Heart right ventricle (tissue), 16 donors: ENCODE measurements around the gene RHOT2. TPM values are rescaled to one million over a fixed set of nuclear protein-coding genes. Genes with fewer than 3 reads are reported as not detected.

Source experiments
- ATAC-seq, 8 donors: fragments of 200-7000 bp; cut with Tn5 transposase; one replicate each; pipeline ENCODE4 v1.9.1; 2020; ENCODE audit warnings: mild to moderate bottlenecking in 8 of 8, moderate library complexity in 8 of 8, moderate number of reproducible peaks in 1 of 8
- DNase-seq, 2 donors: peaks; one replicate each; pipeline ENCODE4 v3.0.0-alpha.2; 2020
- H3K27ac ChIP-seq, 10 donors: fragments of 200-600 bp; sonication (generic) in 2 of 10; one replicate each; pipeline versions ENCODE4 v1.5.0 to v1.8.0; 2020 to 2022; ENCODE audit warnings: mild to moderate bottlenecking in 3 of 10
- H3K27me3 ChIP-seq, 7 donors: fragments of 200-600 bp; one replicate each; pipeline ENCODE4 v1.8.0; 2021 to 2022; ENCODE audit warnings: mild to moderate bottlenecking in 2 of 7
- H3K36me3 ChIP-seq, 9 donors: fragments of 200-600 bp; sonication (generic) in 1 of 9; one replicate each; pipeline versions ENCODE4 v1.5.0 to v1.8.0; 2020 to 2022; ENCODE audit warnings: mild to moderate bottlenecking in 2 of 9
- H3K4me1 ChIP-seq, 9 donors: fragments of 200-600 bp; sonication (generic) in 1 of 9; one replicate each; pipeline versions ENCODE4 v1.5.0 to v1.8.0; 2020 to 2022; ENCODE audit warnings: mild to moderate bottlenecking in 4 of 9
- H3K4me3 ChIP-seq, 10 donors: fragments of 200-600 bp; sonication (generic) in 2 of 10; one replicate each; pipeline versions ENCODE4 v1.5.0 to v1.8.0; 2020 to 2022; ENCODE audit warnings: mild to moderate bottlenecking in 7 of 10, moderate library complexity in 2 of 10
- H3K9me3 ChIP-seq, 11 donors: fragments of 200-600 bp in 10 of 11; sonication (generic) in 2 of 11; one replicate each; pipeline versions ENCODE4 v1.5.0 to v1.8.0; 2013 to 2022; ENCODE audit warnings: mild to moderate bottlenecking in 2 of 11, control low read depth in 1 of 11, moderate library complexity in 1 of 11
- WGBS, 2 donors: extraction: QIAGEN DNeasy Blood & Tissue Kit; methylation state at CpG; one replicate each; pipeline ENCODE4 v1.1.7; 2013; ENCODE audit warnings: inconsistent platforms in 1 of 2; 5-methylcytosine and 5-hydroxymethylcytosine counted together
- intact Hi-C, 10 donors: fragments of 100-400 bp; cut with DNase I; formaldehyde crosslinking; loops; one replicate each; pipeline versions ENCODE4 v1.11.1 to v1.14.2; 2022
- polyA plus RNA-seq, 2 donors: library from polyadenylated mRNA; stranded (reverse); fragments of 200-250 nt; gene quantifications; one replicate each; pipeline ENCODE4 v1.2.3, GENCODE V29; 2013
- total RNA-seq, 10 donors: library from RNA; stranded (reverse); fragmentation: NEBNext Ultra II Directional in 3 of 10; extraction: Animal tissue kit (Norgen Biotek cat#: 25700) in 3 of 10; gene quantifications; one replicate each; pipeline versions ENCODE4 v1.2.1 to v1.2.4, GENCODE V29; 2021 to 2023
- TF ChIP-seq, protein P1 (sequence below), 9 donors: fragments of 200-600 bp; sonication (generic) in 2 of 9; IDR thresholded peaks; one replicate each; pipeline versions ENCODE4 v1.5.0 to v1.8.0; 2021 to 2022; ENCODE audit warnings: antibody characterized with exemption in 9 of 9, mild to moderate bottlenecking in 5 of 9, moderate library complexity in 1 of 9
- donor health status: Arrhythmogenic right ventricular cardiomyopathy.
- donor health status: ischemic (EF 13 %, LVEDD 7.1; RV severe dilation, severe dysfunction).
- donor health status: healthy with polysubstance abuse.
- donor health status: DM: no; HTN: yes; CAD: no.
- donor health status: DM: no; HTN: no; CAD: no.
- donor health status: ischemic (EF 25% LVEDD 6.9; RV normal size, moderate dysfunction).
- donor health status: ischemic (EF 25% LVEDD 5.7; RV mildly dilated, moderate dysfunction).
- donor health status: healthy.
- donor health status: DM: yes; HTN: yes; CAD: no.
- donor health status: Ischemic cardiomyopathy.
- donor health status: ischemic (EF 35%, LVEDD 5.7; RV mildly dilated, moderate dysfunction).
- donor health status: nonischemic (EF 11% LVEDD 7.7; RV severe dilation, severe dysfunction).
- donor health status: DM: yes; HTN: yes; CAD: no.
- donor health status: PGD.
- donor health status: ischemic (EF 29% LVEDD 5.4; RV normal size, mild dysfunction).
- donor health status: nonischemic (EF 23%, LVEDD 6.1; RV moderate dilation, normal function).

Gene RHOT2
- total and polyA plus RNA-seq, 12 donors, result 66.8 to 261 (median 92.6) TPM

DNA sequence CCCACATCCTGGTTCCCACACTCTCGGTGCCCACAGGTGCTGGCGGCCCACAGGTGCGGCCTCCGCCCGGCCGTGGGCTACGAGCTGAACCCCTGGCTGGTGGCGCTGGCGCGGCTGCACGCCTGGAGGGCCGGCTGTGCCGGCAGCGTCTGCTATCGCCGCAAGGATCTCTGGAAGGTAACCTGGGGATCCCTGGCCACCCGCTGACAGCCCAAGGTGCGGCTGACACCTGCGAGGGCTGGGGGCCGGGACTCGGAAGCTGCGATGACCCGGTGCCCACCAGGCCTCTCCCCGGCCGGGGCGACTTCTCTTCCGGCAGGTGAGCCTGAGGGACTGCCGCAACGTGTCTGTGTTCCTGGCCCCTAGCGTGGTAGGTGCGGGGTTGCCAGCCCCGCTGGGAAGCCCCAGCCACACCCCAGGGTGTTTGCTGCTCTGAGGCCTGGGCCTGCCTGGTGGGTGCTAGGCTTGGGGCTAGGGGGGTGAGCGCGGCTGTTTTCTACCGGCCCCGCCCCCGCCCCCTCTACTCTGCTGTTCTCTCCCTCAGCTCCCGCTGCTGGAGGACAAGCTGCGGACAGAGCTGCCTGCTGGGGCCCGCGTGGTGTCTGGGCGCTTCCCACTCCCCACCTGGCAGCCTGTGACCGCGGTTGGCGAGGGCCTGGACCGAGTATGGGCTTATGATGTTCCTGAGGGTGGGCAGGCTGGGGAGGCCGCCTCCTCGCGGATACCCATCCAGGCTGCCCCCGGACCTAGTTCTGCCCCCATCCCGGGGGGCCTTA lies 54.0 kb downstream of the RHOT2 start:
- peaks cover 10 to 46% (median 34%) of the 10 kb centered on the region in 9 donors for H3K4me1 ChIP-seq
- peaks cover 0 to 7% (median 0%) of the 10 kb centered on the region in 9 donors for H3K36me3 ChIP-seq
- peak overlapping the region in 9 of 10 donors; percentile 92 to 97 (median 94) for H3K27ac ChIP-seq
- WGBS, 2 donors, result 86 to 87% methylated on average over 51 of the region's 51 CpGs
- no peak for ATAC-seq
- TF ChIP-seq, protein P1, sequence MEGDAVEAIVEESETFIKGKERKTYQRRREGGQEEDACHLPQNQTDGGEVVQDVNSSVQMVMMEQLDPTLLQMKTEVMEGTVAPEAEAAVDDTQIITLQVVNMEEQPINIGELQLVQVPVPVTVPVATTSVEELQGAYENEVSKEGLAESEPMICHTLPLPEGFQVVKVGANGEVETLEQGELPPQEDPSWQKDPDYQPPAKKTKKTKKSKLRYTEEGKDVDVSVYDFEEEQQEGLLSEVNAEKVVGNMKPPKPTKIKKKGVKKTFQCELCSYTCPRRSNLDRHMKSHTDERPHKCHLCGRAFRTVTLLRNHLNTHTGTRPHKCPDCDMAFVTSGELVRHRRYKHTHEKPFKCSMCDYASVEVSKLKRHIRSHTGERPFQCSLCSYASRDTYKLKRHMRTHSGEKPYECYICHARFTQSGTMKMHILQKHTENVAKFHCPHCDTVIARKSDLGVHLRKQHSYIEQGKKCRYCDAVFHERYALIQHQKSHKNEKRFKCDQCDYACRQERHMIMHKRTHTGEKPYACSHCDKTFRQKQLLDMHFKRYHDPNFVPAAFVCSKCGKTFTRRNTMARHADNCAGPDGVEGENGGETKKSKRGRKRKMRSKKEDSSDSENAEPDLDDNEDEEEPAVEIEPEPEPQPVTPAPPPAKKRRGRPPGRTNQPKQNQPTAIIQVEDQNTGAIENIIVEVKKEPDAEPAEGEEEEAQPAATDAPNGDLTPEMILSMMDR (IDR thresholded peaks at IDR 0.05), result no peak
- peak overlapping the region; percentile 64 to 99 (median 84) for H3K4me3 ChIP-seq
- intact Hi-C loops, result loop anchor here in 1 of 10 donors (2.0 kb wide), 1 partner anchor 41 kb away; the partner anchor contains the start of gene STUB1
- H3K9me3 ChIP-seq, result no peaks in the 10 kb centered on the region
- DNase-seq, result peak in 1 of 2 donors; percentile 24
- peaks cover 0 to 16% (median 10%) of the 10 kb centered on the region in 7 donors for H3K27me3 ChIP-seq

DNA sequence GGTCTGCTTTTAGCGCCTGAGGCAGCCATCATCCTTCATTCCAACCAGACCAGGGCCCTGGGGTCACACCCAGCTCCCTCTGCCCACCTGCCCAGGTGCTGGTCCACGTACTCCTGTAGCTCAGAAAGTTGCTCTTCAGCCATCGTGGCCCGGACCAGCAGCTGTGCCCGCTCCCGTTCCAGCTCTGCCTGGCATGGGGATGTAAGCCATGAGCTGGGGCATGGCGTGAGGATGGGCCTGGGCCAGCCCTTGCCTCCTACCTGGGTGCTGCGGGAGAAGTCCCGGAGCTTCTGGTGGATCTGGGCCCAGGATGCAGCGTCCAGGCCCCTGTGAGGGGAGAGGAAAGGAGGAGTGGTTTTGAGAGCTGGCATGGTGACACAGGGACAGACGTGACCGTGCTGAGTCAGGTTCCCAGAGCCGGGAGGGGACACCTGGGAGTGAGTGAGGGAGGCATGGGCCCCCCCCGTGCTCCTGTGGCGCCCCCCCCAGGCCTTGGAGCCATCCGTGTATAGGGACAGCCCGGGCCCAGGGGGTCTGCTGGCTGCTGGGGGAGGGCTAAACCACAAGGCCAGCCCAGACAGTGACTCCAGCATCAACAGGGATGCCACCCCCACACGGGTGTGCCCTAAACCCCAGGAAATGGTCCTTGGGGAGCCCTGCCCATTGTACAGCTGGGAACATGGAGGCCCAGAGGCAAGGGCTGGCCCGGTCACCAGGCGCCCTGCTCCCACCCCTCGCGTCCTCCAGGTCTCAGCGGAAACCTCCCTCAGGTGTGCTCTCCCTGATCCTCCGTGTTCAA lies 55.1 kb downstream of the RHOT2 start:
- no peak overlapping the region for H3K27ac ChIP-seq
- H3K36me3 ChIP-seq, result peaks cover 0 to 7% (median 0%) of the 10 kb centered on the region in 9 donors
- 88 to 90% methylated on average over 24 of the region's 24 CpGs for WGBS, 2 donors
- no peaks in the 10 kb centered on the region for H3K9me3 ChIP-seq
- TF ChIP-seq, protein P1 (IDR thresholded peaks at IDR 0.05), result no peak
- ATAC-seq (no peak), DNase-seq (peak in 1 of 2 donors; percentile 14)
- intact Hi-C loops, result no loop called here
- peaks cover 18 to 54% (median 44%) of the 10 kb centered on the region in 9 donors for H3K4me1 ChIP-seq
- peaks cover 0 to 27% (median 21%) of the 10 kb centered on the region in 7 donors for H3K27me3 ChIP-seq
- no peak overlapping the region for H3K4me3 ChIP-seq

DNA sequence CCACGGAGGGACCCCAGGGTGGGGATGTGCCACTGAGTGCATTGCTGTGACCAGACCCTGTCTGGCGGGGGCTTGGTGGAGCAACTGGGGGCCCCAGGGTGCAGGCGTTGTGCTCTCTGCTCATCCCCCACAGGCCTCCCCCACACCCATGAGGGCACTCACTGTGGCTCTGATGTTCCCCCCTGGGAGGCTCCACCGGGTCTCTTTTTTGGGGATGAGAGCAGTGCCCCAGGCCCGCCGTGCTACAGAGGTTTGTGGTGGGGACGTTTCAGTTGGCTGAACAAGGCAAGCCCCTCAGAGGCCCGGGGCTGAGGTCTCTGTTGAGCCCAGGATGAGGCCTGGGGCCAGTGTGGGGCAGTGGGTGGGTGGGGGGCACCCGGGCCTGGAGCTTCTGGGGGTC lies 55.8 kb downstream of the RHOT2 start:
- 84% methylated on average over 9 of the region's 9 CpGs for WGBS, 2 donors
- DNase-seq (peak in 1 of 2 donors; percentile 6), ATAC-seq (no peak)
- Histone ChIP-seq H3K27me3 (peaks cover 0 to 32% (median 23%) of the 10 kb centered on the region in 7 donors), H3K36me3 (peaks cover 0 to 7% (median 0%) of the 10 kb centered on the region in 9 donors), H3K4me3 (no peak overlapping the region), H3K9me3 (no peaks in the 10 kb centered on the region), H3K4me1 (peaks cover 23 to 59% (median 51%) of the 10 kb centered on the region in 9 donors), H3K27ac (no peak overlapping the region)
- TF ChIP-seq, protein P1 (IDR thresholded peaks at IDR 0.05), result no peak
- intact Hi-C loops, result no loop called here

Other genes starting within 250 kb of the RHOT2 start
- 10 to 100 TPM; 16.6 to 40.3 (median 30.4) TPM for gene RAB11FIP3, start 242.5 kb upstream of the RHOT2 start, total RNA-seq
- gene RAB11FIP3, start 242.5 kb upstream of the RHOT2 start, polyA plus RNA-seq, result 10 to 100 TPM; 22.7 to 28.5 TPM
- gene CAPN15, start 140.4 kb upstream of the RHOT2 start, total RNA-seq, result 10 to 100 TPM; 11.1 to 23.4 (median 15.3) TPM
- 10 to 100 TPM; 19.2 to 39.5 TPM for gene CAPN15, start 140.4 kb upstream of the RHOT2 start, polyA plus RNA-seq
- not detected for gene PRR35, start 107.7 kb upstream of the RHOT2 start, total RNA-seq
- gene PRR35, start 107.7 kb upstream of the RHOT2 start, polyA plus RNA-seq, result not detected
- under 1 TPM in 8 of 10 donors, not detected in 2; 0.12 to 0.75 (median 0.47) TPM for gene NHLRC4, start 101.1 kb upstream of the RHOT2 start, total RNA-seq
- gene NHLRC4, start 101.1 kb upstream of the RHOT2 start, polyA plus RNA-seq, result under 1 TPM; 0.51 to 0.59 TPM
- 10 to 100 TPM; 13.7 to 26.8 (median 19.2) TPM for gene PIGQ, start 98.2 kb upstream of the RHOT2 start, total RNA-seq
- gene PIGQ, start 98.2 kb upstream of the RHOT2 start, polyA plus RNA-seq, result 10 to 100 TPM; 35.3 to 43.7 TPM
- gene RAB40C, start 78.1 kb upstream of the RHOT2 start, total RNA-seq, result 10 to 100 TPM in 9 of 10 donors, 1 to 10 TPM in 1; 9.1 to 16.1 (median 12.1) TPM
- 10 to 100 TPM; 19.4 to 32.0 TPM for gene RAB40C, start 78.1 kb upstream of the RHOT2 start, polyA plus RNA-seq
- under 1 TPM; 0.11 to 0.80 (median 0.27) TPM for gene WFIKKN1, start 37.1 kb upstream of the RHOT2 start, total RNA-seq
- under 1 TPM; 0.61 to 0.95 TPM for gene WFIKKN1, start 37.1 kb upstream of the RHOT2 start, polyA plus RNA-seq
- gene METTL26, start 31.8 kb upstream of the RHOT2 start, total RNA-seq, result 10 to 100 TPM; 34.5 to 75.9 (median 43.8) TPM
- gene METTL26, start 31.8 kb upstream of the RHOT2 start, polyA plus RNA-seq, result 100 to 1,000 TPM; 123 to 237 TPM
- gene MCRIP2, start 26.3 kb upstream of the RHOT2 start, total RNA-seq, result 100 to 1,000 TPM in 4 of 10 donors, 10 to 100 TPM in 6; 68.8 to 152 (median 87.8) TPM
- 100 to 1,000 TPM; 163 to 474 TPM for gene MCRIP2, start 26.3 kb upstream of the RHOT2 start, polyA plus RNA-seq
- 10 to 100 TPM in 4 of 10 donors, 1 to 10 TPM in 6; 7.6 to 13.7 (median 9.9) TPM for gene WDR90, start 18.8 kb upstream of the RHOT2 start, total RNA-seq
- gene WDR90, start 18.8 kb upstream of the RHOT2 start, polyA plus RNA-seq, result 10 to 100 TPM in 1 of 2 donors, 1 to 10 TPM in 1; 7.1 to 23.8 TPM
- 1 to 10 TPM; 1.2 to 2.6 (median 2.1) TPM for gene RHBDL1, start 7.5 kb downstream of the RHOT2 start, total RNA-seq
- 1 to 10 TPM in 1 of 2 donors, under 1 TPM in 1; 0.90 to 7.4 TPM for gene RHBDL1, start 7.5 kb downstream of the RHOT2 start, polyA plus RNA-seq
- 100 to 1,000 TPM; 101 to 147 (median 116) TPM for gene STUB1, start 12.3 kb downstream of the RHOT2 start, total RNA-seq
- 100 to 1,000 TPM in 1 of 2 donors, 10 to 100 TPM in 1; 92.7 to 165 TPM for gene STUB1, start 12.3 kb downstream of the RHOT2 start, polyA plus RNA-seq
- gene JMJD8, start 16.2 kb downstream of the RHOT2 start, total RNA-seq, result 10 to 100 TPM; 36.9 to 50.6 (median 44.0) TPM
- 10 to 100 TPM; 34.7 to 60.6 TPM for gene JMJD8, start 16.2 kb downstream of the RHOT2 start, polyA plus RNA-seq
- gene WDR24, start 22.3 kb downstream of the RHOT2 start, total RNA-seq, result 1 to 10 TPM; 6.8 to 9.7 (median 8.4) TPM
- 1 to 10 TPM; 7.2 to 9.2 TPM for gene WDR24, start 22.3 kb downstream of the RHOT2 start, polyA plus RNA-seq
- under 1 TPM in 6 of 10 donors, not detected in 4; 0.07 to 0.64 (median 0.12) TPM for gene FBXL16, start 37.7 kb downstream of the RHOT2 start, total RNA-seq
- under 1 TPM; 0.04 to 0.07 TPM for gene FBXL16, start 37.7 kb downstream of the RHOT2 start, polyA plus RNA-seq
- gene METRN, start 47.0 kb downstream of the RHOT2 start, total RNA-seq, result 10 to 100 TPM; 51.4 to 77.2 (median 60.5) TPM
- gene METRN, start 47.0 kb downstream of the RHOT2 start, polyA plus RNA-seq, result 100 to 1,000 TPM in 1 of 2 donors, 10 to 100 TPM in 1; 54.0 to 103 TPM
- 10 to 100 TPM; 23.3 to 40.3 (median 31.0) TPM for gene ANTKMT, start 53.0 kb downstream of the RHOT2 start, total RNA-seq
- 10 to 100 TPM; 37.3 to 91.1 TPM for gene ANTKMT, start 53.0 kb downstream of the RHOT2 start, polyA plus RNA-seq
- gene CCDC78, start 58.3 kb downstream of the RHOT2 start, total RNA-seq, result 1 to 10 TPM in 1 of 10 donors, under 1 TPM in 8, not detected in 1; 0.21 to 1.0 (median 0.30) TPM
- gene CCDC78, start 58.3 kb downstream of the RHOT2 start, polyA plus RNA-seq, result 1 to 10 TPM in 1 of 2 donors, under 1 TPM in 1; 0.77 to 1.7 TPM
- 10 to 100 TPM in 7 of 10 donors, 1 to 10 TPM in 3; 5.1 to 23.3 (median 10.6) TPM for gene HAGHL, start 59.0 kb downstream of the RHOT2 start, total RNA-seq
- gene HAGHL, start 59.0 kb downstream of the RHOT2 start, polyA plus RNA-seq, result 10 to 100 TPM; 17.9 to 80.0 TPM
- 10 to 100 TPM; 18.7 to 33.0 (median 24.1) TPM for gene CIAO3, start 72.9 kb downstream of the RHOT2 start, total RNA-seq
- 10 to 100 TPM; 29.1 to 62.9 TPM for gene CIAO3, start 72.9 kb downstream of the RHOT2 start, polyA plus RNA-seq
- 1 to 10 TPM in 1 of 10 donors, under 1 TPM in 2, not detected in 7; 0.17 to 4.0 (median 0.38) TPM for gene MSLN, start 92.6 kb downstream of the RHOT2 start, total RNA-seq
- under 1 TPM in 1 of 2 donors, not detected in 1; 0.09 TPM for gene MSLN, start 92.6 kb downstream of the RHOT2 start, polyA plus RNA-seq
- 10 to 100 TPM in 1 of 10 donors, 1 to 10 TPM in 9; 5.8 to 12.0 (median 7.9) TPM for gene RPUSD1, start 120.2 kb downstream of the RHOT2 start, total RNA-seq
- 10 to 100 TPM; 13.7 to 23.3 TPM for gene RPUSD1, start 120.2 kb downstream of the RHOT2 start, polyA plus RNA-seq
- 1 to 10 TPM; 2.8 to 8.2 (median 5.2) TPM for gene CHTF18, start 120.5 kb downstream of the RHOT2 start, total RNA-seq
- 1 to 10 TPM; 6.0 to 7.0 TPM for gene CHTF18, start 120.5 kb downstream of the RHOT2 start, polyA plus RNA-seq
- gene GNG13, start 132.6 kb downstream of the RHOT2 start, total RNA-seq, result not detected
- gene GNG13, start 132.6 kb downstream of the RHOT2 start, polyA plus RNA-seq, result not detected